WTC11 (cell line): Measurements from ENCODE around the gene RNASEH1. TPM values are rescaled to one million over a fixed set of nuclear protein-coding genes. Genes with fewer than 3 reads are reported as not detected.

Experiments
- ATAC-seq: fragments of 200-7000 bp; cut with Tn5 transposase; 2 replicates; pipeline ENCODE4 v1.10.0; 2021; ENCODE audit warnings: mild to moderate bottlenecking, moderate library complexity
- Bru-seq: library from RNA; stranded (reverse); fragments of 400-500 nt; gene quantifications from one replicate; lab custom pipeline; 2021; lab: Mats Ljungman, UMichigan
- CTCF ChIA-PET: fragments of 300-600 bp; sonication (Branson Sonifier 250); formaldehyde crosslinking; loops from one replicate; lab custom pipeline; 2021; ENCODE audit warnings: antibody characterized with exemption; lab: Charles Lee
- POLR2A ChIA-PET: fragments of 350-600 bp; sonication (Branson Sonifier 250); formaldehyde crosslinking; loops from one replicate; lab custom pipeline; 2021; ENCODE audit warnings: antibody characterized with exemption; lab: Charles Lee
- DNase-seq: peaks from one replicate; pipeline ENCODE4 v3.0.0; 2021; ENCODE audit warnings: low spot score
- H3K27ac Mint-ChIP-seq: 2 replicates; pipeline ENCODE4 v1.8.0; 2021; ENCODE audit warnings: mixed read lengths
- H3K27me3 Mint-ChIP-seq: 2 replicates; pipeline ENCODE4 v1.8.0; 2021; ENCODE audit warnings: low read depth, mild to moderate bottlenecking, moderate library complexity, mixed read lengths
- H3K36me3 Mint-ChIP-seq: 2 replicates; pipeline ENCODE4 v1.8.0; 2021; ENCODE audit warnings: mixed read lengths
- H3K4me1 Mint-ChIP-seq: 2 replicates; pipeline ENCODE4 v1.8.0; 2022; ENCODE audit warnings: mixed read lengths
- H3K4me3 Mint-ChIP-seq: 2 replicates; pipeline ENCODE4 v1.8.0; 2021; ENCODE audit warnings: mild to moderate bottlenecking, moderate library complexity, mixed read lengths
- H3K9me3 Mint-ChIP-seq: 2 replicates; pipeline ENCODE4 v1.8.0; 2021; ENCODE audit warnings: mixed read lengths
- ATF1 ChIP-seq: sonication (generic); formaldehyde crosslinking; IDR thresholded peaks from 2 replicates; pipeline ENCODE4 v1.8.1; 2023; ENCODE audit warnings: mild to moderate bottlenecking, moderate library complexity, missing genetic modification reagents
- ELF4 ChIP-seq: sonication (generic); formaldehyde crosslinking; IDR thresholded peaks from 2 replicates; pipeline ENCODE4 v1.8.1; 2022; ENCODE audit warnings: low read depth, mild to moderate bottlenecking, moderate library complexity, missing genetic modification reagents
- EMX1 ChIP-seq: fragments of 250-450 bp; sonication (Bioruptor Pico); IDR thresholded peaks from 2 replicates; pipeline ENCODE4 v1.8.0; 2021; ENCODE audit warnings: mild to moderate bottlenecking
- ETV6 ChIP-seq: sonication (generic); formaldehyde crosslinking; IDR thresholded peaks from 2 replicates; pipeline ENCODE4 v1.8.1; 2022; ENCODE audit warnings: mild to moderate bottlenecking, missing genetic modification reagents
- FOXK1 ChIP-seq: sonication (generic); formaldehyde crosslinking; IDR thresholded peaks from 2 replicates; pipeline ENCODE4 v1.8.0; 2022; ENCODE audit warnings: mild to moderate bottlenecking, moderate library complexity, missing genetic modification reagents
- FOXP1 ChIP-seq: sonication (generic); formaldehyde crosslinking; IDR thresholded peaks from 2 replicates; pipeline ENCODE4 v1.8.0; 2022; ENCODE audit warnings: missing genetic modification reagents, mild to moderate bottlenecking, moderate library complexity, borderline replicate concordance
- GABPB1 ChIP-seq: sonication (generic); formaldehyde crosslinking; IDR thresholded peaks from 2 replicates; pipeline ENCODE4 v1.8.1; 2023; ENCODE audit warnings: mild to moderate bottlenecking, missing genetic modification reagents
- GTF2I ChIP-seq: fragments of 250-450 bp; sonication (Bioruptor Pico); conservative IDR thresholded peaks from 2 replicates; pipeline ENCODE4 v1.4.0; 2021; ENCODE audit warnings: mild to moderate bottlenecking
- HMGA2 ChIP-seq: fragments of 250-450 bp; sonication (Bioruptor Pico); IDR thresholded peaks from 2 replicates; pipeline ENCODE4 v1.4.0; 2021; ENCODE audit warnings: mild to moderate bottlenecking, moderate library complexity
- HMGXB4 ChIP-seq: sonication (generic); formaldehyde crosslinking; IDR thresholded peaks from 2 replicates; pipeline ENCODE4 v1.8.1; 2023; ENCODE audit warnings: mild to moderate bottlenecking, moderate library complexity, missing genetic modification reagents
- IRF1 ChIP-seq: sonication (generic); formaldehyde crosslinking; IDR thresholded peaks from 2 replicates; pipeline ENCODE4 v1.8.0; 2023; ENCODE audit warnings: missing genetic modification reagents
- NFE2L1 ChIP-seq: sonication (generic); formaldehyde crosslinking; IDR thresholded peaks from 2 replicates; pipeline ENCODE4 v1.8.1; 2023; ENCODE audit warnings: missing genetic modification reagents
- RORB ChIP-seq: fragments of 250-450 bp; sonication (Bioruptor Pico); IDR thresholded peaks from 2 replicates; pipeline ENCODE4 v1.9.0; 2021; ENCODE audit warnings: mild to moderate bottlenecking
- SMAD3 ChIP-seq: sonication (generic); formaldehyde crosslinking; IDR thresholded peaks from 2 replicates; pipeline ENCODE4 v1.8.0; 2022; ENCODE audit warnings: missing genetic modification reagents, mild to moderate bottlenecking, borderline replicate concordance
- SOX15 ChIP-seq: fragments of 250-450 bp; sonication (Bioruptor Pico); IDR thresholded peaks from 2 replicates; pipeline ENCODE4 v1.9.0; 2021; ENCODE audit warnings: mild to moderate bottlenecking
- SP1 ChIP-seq: sonication (generic); formaldehyde crosslinking; conservative IDR thresholded peaks from 2 replicates; pipeline ENCODE4 v1.8.1; 2022; ENCODE audit warnings: missing genetic modification reagents
- ZNF121 ChIP-seq: sonication (generic); formaldehyde crosslinking; IDR thresholded peaks from 2 replicates; pipeline ENCODE4 v1.8.0; 2023; ENCODE audit warnings: missing genetic modification reagents
- ZNF416 ChIP-seq: fragments of 250-450 bp; sonication (Bioruptor Pico); IDR thresholded peaks from 2 replicates; pipeline ENCODE4 v1.9.0; 2021; ENCODE audit warnings: mild to moderate bottlenecking, inconsistent platforms
- ZNF423 ChIP-seq: fragments of 250-450 bp; sonication (Bioruptor Pico); IDR thresholded peaks from 2 replicates; pipeline ENCODE4 v2.1.2; 2022; ENCODE audit warnings: mild to moderate bottlenecking, moderate library complexity
- ZNF425 ChIP-seq: fragments of 250-450 bp; sonication (Bioruptor Pico); conservative IDR thresholded peaks from 2 replicates; pipeline ENCODE4 v1.9.0; 2021; ENCODE audit warnings: mild to moderate bottlenecking
- long read RNA-seq, 3 experiments: library from RNA in 1 of 3; library from capped mRNA in 1 of 3; library from polyadenylated mRNA in 1 of 3; unstranded in 2 of 3; stranded (forward) in 1 of 3; transcript quantifications; one replicate each; pipeline ENCODE4 v2.0.0, GENCODE V29; 2021
- total RNA-seq: library from RNA; stranded (reverse); gene quantifications from 3 replicates; pipeline ENCODE4 v1.2.3, GENCODE V29; 2021
- TF ChIP-seq, protein P1 (sequence below): sonication (generic); formaldehyde crosslinking; IDR thresholded peaks from 2 replicates; pipeline ENCODE4 v1.8.0; 2022; ENCODE audit warnings: mild to moderate bottlenecking, missing genetic modification reagents
- TF ChIP-seq, protein P2 (sequence below): sonication (generic); formaldehyde crosslinking; IDR thresholded peaks from 2 replicates; pipeline ENCODE4 v1.8.0; 2022; ENCODE audit warnings: mild to moderate bottlenecking, missing genetic modification reagents
- TF ChIP-seq, protein P3 (sequence below): fragments of 250-450 bp; sonication (Bioruptor Pico); IDR thresholded peaks from 2 replicates; pipeline ENCODE4 v2.1.2; 2022; ENCODE audit warnings: mild to moderate bottlenecking, moderate library complexity
- TF ChIP-seq, protein P4 (sequence below): sonication (generic); formaldehyde crosslinking; IDR thresholded peaks from 2 replicates; pipeline ENCODE4 v1.8.0; 2022; ENCODE audit warnings: mild to moderate bottlenecking, missing genetic modification reagents

The RNASEH1 gene
- 34.0 to 44.4 TPM (median 38.7 TPM) in 3 replicates for total RNA-seq
- percentile 92 among the genes with signal in this experiment for Bru-seq, nascent RNA
- long read RNA-seq, experiment 1, transcript RNASEH1-201 (8 exons, 1,887 nt): major isoform, 162 of 220 reads
- long read RNA-seq, experiment 1, transcript RNASEH1-202 (8 exons, 2,120 nt): minor isoform, 6 of 220 reads
- long read RNA-seq, experiment 1, partial matches to known transcripts: 33 of 220 reads
- long read RNA-seq, experiment 1, other reads (novel, unspliced or antisense): 19 of 220 reads
- long read RNA-seq, experiment 2, transcript RNASEH1-201 (8 exons, 1,887 nt): major isoform, 26 of 35 reads
- long read RNA-seq, experiment 2, partial matches to known transcripts: 2 of 35 reads
- long read RNA-seq, experiment 2, other reads (novel, unspliced or antisense): 7 of 35 reads
- long read RNA-seq, experiment 3, transcript RNASEH1-201 (8 exons, 1,887 nt): major isoform, 210 of 254 reads
- long read RNA-seq, experiment 3, partial matches to known transcripts: 10 of 254 reads
- long read RNA-seq, experiment 3, other reads (novel, unspliced or antisense): 34 of 254 reads

DNA sequence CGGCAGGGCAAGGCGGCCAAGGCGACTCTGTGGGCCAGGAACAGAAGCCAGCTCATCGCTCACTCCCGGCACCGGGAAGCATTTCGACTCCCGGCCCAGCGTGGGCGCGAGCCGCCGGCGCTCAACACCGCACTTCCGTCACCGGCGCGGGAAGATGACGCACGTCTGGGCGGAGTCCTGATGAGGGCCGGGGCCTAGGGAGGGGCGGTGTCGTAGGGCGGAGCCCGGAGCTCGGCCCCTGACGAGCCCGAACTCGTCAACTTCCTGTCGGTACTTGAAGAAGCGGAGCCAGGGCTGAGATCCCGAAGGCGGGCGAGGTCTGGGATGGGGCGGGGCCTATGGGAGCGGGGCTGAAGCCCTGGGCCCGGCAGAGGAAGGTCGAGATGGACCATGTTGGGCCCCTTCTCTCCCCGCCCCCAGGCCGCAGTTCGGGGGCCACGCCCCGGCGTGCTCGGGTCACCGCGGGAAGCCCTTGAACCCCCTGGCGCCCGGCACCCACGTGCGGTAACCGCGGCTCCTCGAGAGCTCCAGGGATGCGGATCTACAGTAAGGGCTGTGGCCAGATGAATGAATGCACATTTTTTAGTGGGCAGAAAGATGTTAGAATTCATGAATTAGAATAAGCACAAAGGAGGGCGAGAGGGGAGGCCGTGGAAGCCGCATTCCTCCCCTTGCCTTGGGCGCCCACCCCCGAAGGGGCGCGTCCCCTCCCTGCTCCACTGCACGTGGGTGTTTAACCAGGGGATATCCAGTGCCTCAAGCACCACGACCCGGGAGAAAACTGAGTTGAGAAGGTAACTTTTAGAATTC is at the start of gene RNASEH1:
TSS of gene RNASEH1 (minus strand) at position 129 of the 810 bp plus-strand sequence. CDS start at position 56, 73 bp downstream.
- CTCF ChIA-PET: interaction anchor here (0.8 to 1.5 kb wide), 3 partner anchors 70 to 115 kb away, joined by 3 to 5 read pairs (median 4); no protein-coding TSS in a partner anchor
- POLR2A ChIA-PET: interaction anchor here (0.8 to 2.0 kb wide), 11 partner anchors 9 to 181 kb away, joined by 3 to 9 read pairs (median 4); partner anchors contain the start of genes ADI1 and EIPR1
- Mint-ChIP-seq H3K27ac (peak within 1 kb of the TSS; percentile 95), H3K9me3 (no peaks in the 10 kb centered on the region), H3K27me3 (no peaks in the 10 kb centered on the region), H3K4me1 (peaks cover 10% of the 10 kb centered on the region), H3K36me3 (peaks cover 50% of the 10 kb centered on the region), H3K4me3 (peak within 1 kb of the TSS; percentile 89)
- ATAC-seq: peak; percentile 99
- peak; percentile 98 for DNase-seq
- TF ChIP-seq ATF1 (CRISPR knock-in tag): peak; percentile 75; the same call in 1 of the 2 replicates
- TF ChIP-seq FOXK1 (CRISPR knock-in tag): peak; percentile 82
- TF ChIP-seq, protein P1, sequence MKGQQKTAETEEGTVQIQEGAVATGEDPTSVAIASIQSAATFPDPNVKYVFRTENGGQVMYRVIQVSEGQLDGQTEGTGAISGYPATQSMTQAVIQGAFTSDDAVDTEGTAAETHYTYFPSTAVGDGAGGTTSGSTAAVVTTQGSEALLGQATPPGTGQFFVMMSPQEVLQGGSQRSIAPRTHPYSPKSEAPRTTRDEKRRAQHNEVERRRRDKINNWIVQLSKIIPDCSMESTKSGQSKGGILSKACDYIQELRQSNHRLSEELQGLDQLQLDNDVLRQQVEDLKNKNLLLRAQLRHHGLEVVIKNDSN: peak; percentile 46
- peak; percentile 41; the same call in 1 of the 2 replicates for TF ChIP-seq NFE2L1 (CRISPR knock-in tag)
- TF ChIP-seq, protein P2, sequence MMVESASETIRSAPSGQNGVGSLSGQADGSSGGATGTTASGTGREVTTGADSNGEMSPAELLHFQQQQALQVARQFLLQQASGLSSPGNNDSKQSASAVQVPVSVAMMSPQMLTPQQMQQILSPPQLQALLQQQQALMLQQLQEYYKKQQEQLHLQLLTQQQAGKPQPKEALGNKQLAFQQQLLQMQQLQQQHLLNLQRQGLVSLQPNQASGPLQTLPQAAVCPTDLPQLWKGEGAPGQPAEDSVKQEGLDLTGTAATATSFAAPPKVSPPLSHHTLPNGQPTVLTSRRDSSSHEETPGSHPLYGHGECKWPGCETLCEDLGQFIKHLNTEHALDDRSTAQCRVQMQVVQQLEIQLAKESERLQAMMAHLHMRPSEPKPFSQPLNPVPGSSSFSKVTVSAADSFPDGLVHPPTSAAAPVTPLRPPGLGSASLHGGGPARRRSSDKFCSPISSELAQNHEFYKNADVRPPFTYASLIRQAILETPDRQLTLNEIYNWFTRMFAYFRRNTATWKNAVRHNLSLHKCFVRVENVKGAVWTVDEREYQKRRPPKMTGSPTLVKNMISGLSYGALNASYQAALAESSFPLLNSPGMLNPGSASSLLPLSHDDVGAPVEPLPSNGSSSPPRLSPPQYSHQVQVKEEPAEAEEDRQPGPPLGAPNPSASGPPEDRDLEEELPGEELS (CRISPR knock-in tag): peak; percentile 28; the same call in 1 of the 2 replicates
- peak; percentile 96 for TF ChIP-seq ZNF423 (CRISPR knock-in tag)
- no peak for TF ChIP-seq SOX15 (CRISPR knock-in tag)
- TF ChIP-seq, protein P3, sequence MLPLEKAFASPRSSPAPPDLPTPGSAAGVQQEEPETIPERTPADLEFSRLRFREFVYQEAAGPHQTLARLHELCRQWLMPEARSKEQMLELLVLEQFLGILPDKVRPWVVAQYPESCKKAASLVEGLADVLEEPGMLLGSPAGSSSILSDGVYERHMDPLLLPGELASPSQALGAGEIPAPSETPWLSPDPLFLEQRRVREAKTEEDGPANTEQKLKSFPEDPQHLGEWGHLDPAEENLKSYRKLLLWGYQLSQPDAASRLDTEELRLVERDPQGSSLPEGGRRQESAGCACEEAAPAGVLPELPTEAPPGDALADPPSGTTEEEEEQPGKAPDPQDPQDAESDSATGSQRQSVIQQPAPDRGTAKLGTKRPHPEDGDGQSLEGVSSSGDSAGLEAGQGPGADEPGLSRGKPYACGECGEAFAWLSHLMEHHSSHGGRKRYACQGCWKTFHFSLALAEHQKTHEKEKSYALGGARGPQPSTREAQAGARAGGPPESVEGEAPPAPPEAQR (CRISPR knock-in tag): no peak
- TF ChIP-seq ZNF425 (CRISPR knock-in tag): no peak
- TF ChIP-seq SMAD3 (CRISPR knock-in tag): peak; percentile 65; the same call in 1 of the 2 replicates
- peak; percentile 65 for TF ChIP-seq ETV6
- TF ChIP-seq, protein P4, sequence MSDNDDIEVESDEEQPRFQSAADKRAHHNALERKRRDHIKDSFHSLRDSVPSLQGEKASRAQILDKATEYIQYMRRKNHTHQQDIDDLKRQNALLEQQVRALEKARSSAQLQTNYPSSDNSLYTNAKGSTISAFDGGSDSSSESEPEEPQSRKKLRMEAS: peak; percentile 94
- no peak for TF ChIP-seq GTF2I (CRISPR knock-in tag)
- TF ChIP-seq ZNF121: peak; percentile 54; the same call in 1 of the 2 replicates
- TF ChIP-seq RORB (CRISPR knock-in tag): no peak
- peak; percentile 77; the same call in 1 of the 2 replicates for TF ChIP-seq FOXP1 (CRISPR knock-in tag)
- peak; percentile 97 for TF ChIP-seq SP1
- TF ChIP-seq GABPB1 (CRISPR knock-in tag): peak; percentile 84
- no peak for TF ChIP-seq EMX1
- 0 out of 2 replicates have a peak, but pooled peaks have one; percentile 45 for TF ChIP-seq ELF4
- TF ChIP-seq ZNF416 (CRISPR knock-in tag): no peak
- TF ChIP-seq HMGXB4 (CRISPR knock-in tag): peak; percentile 57; the same call in 1 of the 2 replicates
- TF ChIP-seq HMGA2 (CRISPR knock-in tag): no peak
- TF ChIP-seq IRF1 (CRISPR knock-in tag): no peak
